GM12872 (cell line): ENCODE data around the gene JUP.

Source experiments
- CTCF ChIP-seq: IDR thresholded peaks from 3 replicates; pipeline ENCODE4 v1.5.1; 2011; ENCODE audit warnings: low read depth, mild to moderate bottlenecking, low read length, moderate library complexity; ENCODE audit not compliant: insufficient read depth

The JUP gene

GRCh38 chr17:41711669-41712400 is 74.7 kb downstream of the JUP start, which contains the start of gene GAST:
TSS of gene GAST (plus strand) at chr17:41712331. CDS start at chr17:41715437, 3,106 bp downstream.
- TF ChIP-seq CTCF: no peak

GRCh38 chr17:41710472-41711090 is 75.9 kb downstream of the JUP start:
- TF ChIP-seq CTCF: no peak

- TF ChIP-seq CTCF: no peak
Observed at GRCh38 chr17:41707803-41708669, 78.5 kb downstream of the JUP start.

GRCh38 chr17:41705271-41705991 is 81.1 kb downstream of the JUP start:
- no peak for TF ChIP-seq CTCF
